GM12891 (cell line): ENCODE results near the gene CYP2S1.
"Not testable (repeated sequence)": the region's sequence is repeated elsewhere in the genome, so short reads cannot be mapped to it uniquely, and the experiment has no call there.

Source experiments
- DNase-seq: peaks from one replicate; pipeline ENCODE4 v3.0.0; 2011; ENCODE audit warnings: low spot score; ENCODE audit not compliant: insufficient read length
- FAIRE-seq: peaks from 2 replicates; lab custom pipeline; 2011; peaks lifted over from hg19 to GRCh38; lab: Jason Lieb, UNC
- PAX5 ChIP-seq: IDR thresholded peaks from 2 replicates; pipeline ENCODE4 v1.6.1; 2011; ENCODE audit warnings: low read length, moderate library complexity, mild to moderate bottlenecking; ENCODE audit not compliant: insufficient read depth, severe bottlenecking
- POLR2A ChIP-seq: IDR thresholded peaks from 2 replicates; pipeline ENCODE4 v1.6.1; 2011; ENCODE audit warnings: low read depth, low read length, control low read depth
- POLR2AphosphoS5 ChIP-seq: IDR thresholded peaks from 2 replicates; pipeline ENCODE4 v1.6.1; 2011; ENCODE audit warnings: low read depth, low read length, control low read depth
- POU2F2 ChIP-seq: IDR thresholded peaks from 2 replicates; pipeline ENCODE4 v1.6.1; 2011; ENCODE audit warnings: low read depth, mild to moderate bottlenecking, control low read depth, low read length, moderate library complexity
- SPI1 ChIP-seq: IDR thresholded peaks from 2 replicates; pipeline ENCODE4 v1.6.1; 2011; ENCODE audit warnings: low read depth, low read length, control low read depth
- TAF1 ChIP-seq: IDR thresholded peaks from 2 replicates; pipeline ENCODE4 v1.6.1; 2011; ENCODE audit warnings: low read depth, low read length, control low read depth

The CYP2S1 gene

DNA sequence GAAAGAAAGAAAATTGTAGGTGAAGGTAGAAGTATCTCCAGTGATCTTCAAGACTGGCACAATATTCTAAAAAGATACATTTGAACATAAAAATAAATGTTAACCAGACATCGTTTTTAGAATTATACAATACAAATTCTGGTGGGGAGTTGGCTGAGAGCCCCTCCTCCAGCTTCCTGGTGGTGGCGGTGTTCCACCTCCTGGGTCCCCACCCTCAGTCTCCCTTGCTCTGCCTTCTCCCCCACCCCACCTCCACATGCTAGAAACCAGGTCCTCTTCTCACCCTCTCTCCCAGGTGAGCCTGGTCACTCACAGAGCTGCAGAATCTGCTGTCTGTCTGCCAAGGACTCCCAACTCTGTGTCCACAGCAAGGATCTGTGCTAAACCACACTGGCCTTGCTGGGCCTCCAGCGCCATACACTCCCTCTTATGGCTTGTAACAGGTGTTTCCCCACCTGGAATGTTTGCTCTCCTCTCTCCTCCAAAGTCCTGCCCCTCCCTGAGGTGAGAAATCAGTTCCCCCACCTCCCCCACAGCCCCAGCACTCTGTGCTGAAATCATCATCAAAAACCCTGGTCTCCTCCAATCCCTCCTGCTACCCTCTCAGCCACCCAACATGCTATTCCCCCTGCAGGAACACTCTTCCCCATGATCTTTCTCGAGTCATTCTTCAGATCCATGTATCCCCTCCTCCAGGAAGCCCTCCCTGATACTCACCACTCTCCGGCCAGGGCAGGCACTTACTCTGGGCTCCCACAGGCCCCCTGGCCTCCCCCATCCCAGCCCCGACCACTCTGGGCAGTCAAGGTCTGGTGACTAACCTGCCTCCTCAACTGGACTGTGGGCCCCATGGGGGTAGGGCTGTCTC lies 20.5 kb upstream of the CYP2S1 start:
- DNase-seq = no peak
- FAIRE-seq = no peak
- no peak for TF ChIP-seq SPI1
- no peak for TF ChIP-seq TAF1
- no peak for TF ChIP-seq PAX5
- TF ChIP-seq POLR2A = no peak
- TF ChIP-seq POLR2AphosphoS5 = no peak
- TF ChIP-seq POU2F2 = no peak

DNA sequence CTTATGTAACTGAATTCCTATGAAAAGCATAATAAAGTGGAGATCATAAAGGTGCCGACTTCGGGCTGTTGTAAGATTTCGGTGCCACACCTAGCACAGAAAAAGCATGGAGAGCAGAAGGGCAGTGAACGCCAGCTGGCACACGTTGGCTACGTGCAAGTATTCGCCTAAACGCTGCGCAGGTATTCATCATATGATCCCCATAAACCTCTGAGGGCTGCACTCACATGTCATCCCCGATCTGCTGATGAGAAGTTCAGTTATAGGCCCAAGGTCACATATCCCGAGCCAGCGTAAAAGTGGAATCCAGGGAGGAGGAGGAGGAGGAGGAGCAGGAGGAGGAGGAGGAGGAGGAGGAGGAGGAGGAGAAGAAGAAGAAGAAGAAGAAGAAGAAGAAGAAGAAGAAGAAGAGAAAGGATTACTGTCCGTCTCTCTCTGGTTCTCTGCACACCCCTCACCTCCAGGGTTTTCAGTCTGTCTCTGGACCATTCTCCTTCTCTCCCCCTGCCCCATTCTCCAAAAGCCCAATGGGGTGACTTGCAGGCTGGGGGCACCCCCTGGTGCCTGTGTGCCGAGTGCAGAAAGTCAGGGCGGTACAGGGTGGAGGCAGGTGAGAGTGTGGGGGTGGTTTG lies 18.6 kb upstream of the CYP2S1 start:
- DNase-seq (no peak), FAIRE-seq (no peak)
- TF ChIP-seq POLR2A (no peak), POLR2AphosphoS5 (no peak), PAX5 (no peak), TAF1 (no peak), SPI1 (no peak), POU2F2 (no peak)

DNA sequence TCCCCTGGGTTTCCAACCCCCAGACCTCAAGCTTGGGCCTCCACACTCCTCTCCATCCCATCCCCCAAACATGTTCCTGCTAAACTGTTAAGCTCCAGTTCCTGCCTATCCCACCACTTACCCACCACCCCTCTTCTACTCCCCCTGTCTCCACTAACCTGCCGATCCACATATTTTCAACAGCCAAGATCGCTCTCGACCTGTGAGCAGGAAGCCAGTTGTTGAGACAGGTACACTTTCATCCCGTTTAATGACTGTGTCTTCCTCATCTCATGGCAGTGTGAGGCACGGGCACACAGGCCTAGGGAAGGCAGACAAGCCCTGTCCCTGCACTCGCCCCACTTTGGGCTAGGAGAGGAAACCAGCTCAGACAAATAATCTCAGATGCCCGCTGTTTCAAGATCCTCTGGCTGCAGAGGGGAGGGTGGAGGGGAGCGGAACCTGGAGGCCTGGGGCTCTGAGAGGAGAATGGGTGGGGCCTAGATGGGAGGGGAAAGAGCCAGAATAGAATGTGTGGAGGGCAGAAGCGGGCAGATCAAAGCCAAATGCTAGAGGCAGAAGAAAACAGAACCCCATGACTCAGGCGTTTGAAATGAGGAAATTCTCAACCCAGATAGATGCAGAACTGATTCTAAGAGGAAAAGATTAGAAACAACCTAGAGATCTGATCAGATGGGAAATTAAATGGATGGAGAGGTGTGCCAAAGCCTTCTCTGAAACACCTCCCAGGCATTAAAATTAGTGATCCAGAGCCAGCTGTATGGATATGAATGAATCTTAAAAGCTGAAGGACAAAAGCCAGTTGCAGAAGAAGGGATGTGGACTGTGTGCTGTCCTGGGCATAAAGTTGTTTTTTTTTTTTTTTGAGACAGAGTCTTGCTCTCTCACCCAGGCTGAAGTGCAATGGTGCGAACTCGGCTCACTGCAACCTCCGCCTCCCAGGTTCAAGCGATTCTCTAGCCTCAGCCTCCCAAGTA lies 16.9 kb upstream of the CYP2S1 start:
- FAIRE-seq = no peak
- no peak for DNase-seq
- TF ChIP-seq SPI1 = no peak
- TF ChIP-seq POU2F2 = no peak
- no peak for TF ChIP-seq TAF1
- TF ChIP-seq PAX5 = no peak

DNA sequence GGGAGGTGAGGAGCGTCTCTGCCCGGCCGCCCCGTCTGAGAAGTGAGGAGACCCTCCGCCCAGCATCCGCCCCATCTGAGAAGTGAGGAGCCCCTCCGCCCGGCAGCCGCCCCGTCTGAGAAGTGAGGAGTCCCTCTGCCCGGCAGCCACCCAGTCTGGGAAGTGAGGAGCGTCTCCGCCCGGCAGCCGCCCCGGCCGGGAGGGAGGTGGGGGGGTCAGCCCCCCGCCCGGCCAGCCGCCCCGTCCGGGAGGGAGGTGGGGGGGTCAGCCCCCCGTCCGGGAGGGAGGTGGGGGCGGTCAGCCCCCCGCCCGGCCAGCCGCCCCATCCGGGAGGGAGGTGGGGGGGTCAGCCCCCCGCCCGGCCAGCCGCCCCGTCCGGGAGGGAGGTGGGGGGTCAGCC lies 12.8 kb upstream of the CYP2S1 start:
- FAIRE-seq = not testable (repeated sequence)

DNA sequence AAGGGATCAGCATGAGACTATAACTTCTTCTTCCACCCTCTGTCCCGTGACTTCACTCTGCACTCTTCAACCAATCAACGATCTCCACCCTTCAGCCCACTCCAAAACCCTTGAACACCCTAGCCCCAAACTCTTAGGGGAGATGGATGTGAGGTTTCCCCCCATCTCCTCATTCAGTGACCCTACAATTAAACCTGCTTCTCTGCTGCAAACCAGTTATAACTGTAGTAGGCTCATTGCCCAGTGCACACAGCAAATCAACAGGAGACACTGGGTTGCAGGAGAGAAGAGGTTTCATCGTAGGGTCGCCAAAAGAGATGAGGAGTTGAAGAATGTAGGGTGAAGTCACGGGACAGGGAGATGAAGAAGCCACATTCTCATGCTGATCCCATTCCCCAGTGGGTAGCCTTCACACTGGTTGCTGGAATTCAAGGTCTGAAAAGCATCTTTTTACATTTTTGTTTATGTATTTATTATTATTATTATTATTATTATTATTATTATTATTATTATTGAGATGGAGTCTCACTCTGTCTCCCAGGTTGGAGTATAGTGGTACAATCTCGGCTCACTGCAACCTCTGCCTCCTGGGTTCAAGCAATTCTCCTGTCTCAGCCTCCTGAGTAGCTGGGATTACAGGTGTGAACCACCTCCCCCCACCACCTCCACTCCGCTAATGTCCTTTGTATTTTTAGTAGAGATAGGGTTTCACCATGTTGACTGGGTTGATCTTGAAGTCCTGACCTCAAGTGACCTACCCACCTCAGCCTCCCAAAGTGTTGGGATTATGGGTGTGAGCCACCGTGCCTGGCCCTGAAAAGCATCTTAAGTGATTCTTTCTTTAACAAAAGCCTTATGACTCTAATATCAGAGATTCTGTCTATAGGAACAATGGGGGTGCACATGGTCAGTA lies 5.8 kb upstream of the CYP2S1 start:
- TF ChIP-seq POLR2A (no peak), SPI1 (no peak), PAX5 (no peak), POLR2AphosphoS5 (no peak)
- no peak for FAIRE-seq
- DNase-seq = no peak

More for the DNA sequence above, 12.8 kb upstream of the CYP2S1 start:
- not testable (repeated sequence) for DNase-seq

DNA sequence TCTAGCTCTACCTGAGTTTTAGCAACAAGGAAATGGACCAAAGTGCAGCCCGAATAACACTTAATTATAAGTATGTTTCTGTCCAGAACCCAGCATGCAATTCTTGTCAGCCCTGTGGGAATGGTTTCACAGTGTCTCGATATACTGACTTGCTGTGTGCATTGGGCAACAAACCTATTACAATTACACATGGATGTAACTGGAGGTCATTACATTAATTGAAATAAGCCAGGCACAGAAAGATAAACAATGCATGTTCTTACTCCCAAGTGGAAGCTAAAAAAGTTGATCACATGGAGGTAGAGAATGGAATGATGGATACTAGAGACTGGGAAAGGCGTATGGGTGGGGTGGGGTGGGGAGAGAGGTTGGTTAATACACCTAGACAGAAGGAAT lies 5.1 kb upstream of the CYP2S1 start:
- DNase-seq = no peak
- no peak for FAIRE-seq
- no peak for TF ChIP-seq POLR2A
- no peak for TF ChIP-seq POLR2AphosphoS5
- TF ChIP-seq POU2F2 = no peak
- TF ChIP-seq PAX5 = no peak
- TF ChIP-seq TAF1 = no peak
- no peak for TF ChIP-seq SPI1

DNA sequence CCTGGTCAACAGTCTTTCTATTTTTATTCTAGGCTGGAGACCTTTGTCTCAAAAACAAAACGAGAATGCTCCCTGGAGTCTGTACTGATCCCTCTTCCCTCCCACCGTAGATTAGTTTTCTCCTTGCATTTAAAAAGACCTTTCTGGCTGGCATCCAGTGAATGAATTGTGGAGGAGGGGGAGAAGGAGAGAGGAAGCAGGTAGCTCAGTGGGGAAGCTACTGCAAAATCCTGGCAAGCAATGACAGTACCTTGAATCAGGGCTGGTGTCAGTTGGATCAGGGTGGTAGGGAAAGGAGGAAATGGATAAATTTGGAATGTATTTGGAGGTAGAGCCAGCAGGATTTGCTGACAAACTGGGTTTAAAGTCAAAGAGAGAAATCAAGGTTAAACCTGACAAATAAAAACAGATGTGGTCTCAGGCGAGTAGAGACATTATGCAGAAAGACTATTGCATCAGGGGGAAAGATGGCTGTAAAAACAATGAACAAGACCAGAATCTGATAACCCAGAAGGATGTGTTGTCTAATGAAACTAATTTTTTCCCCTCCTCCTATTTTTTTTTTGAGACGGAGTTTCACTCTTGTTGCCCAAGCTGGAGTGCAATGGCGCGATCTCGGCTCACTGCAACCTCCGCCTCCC lies 3.5 kb upstream of the CYP2S1 start:
- DNase-seq (no peak), FAIRE-seq (no peak)
- TF ChIP-seq SPI1 = no peak
- TF ChIP-seq PAX5 = no peak
- no peak for TF ChIP-seq POU2F2
- no peak for TF ChIP-seq POLR2A
- no peak for TF ChIP-seq POLR2AphosphoS5
- TF ChIP-seq TAF1 = no peak

DNA sequence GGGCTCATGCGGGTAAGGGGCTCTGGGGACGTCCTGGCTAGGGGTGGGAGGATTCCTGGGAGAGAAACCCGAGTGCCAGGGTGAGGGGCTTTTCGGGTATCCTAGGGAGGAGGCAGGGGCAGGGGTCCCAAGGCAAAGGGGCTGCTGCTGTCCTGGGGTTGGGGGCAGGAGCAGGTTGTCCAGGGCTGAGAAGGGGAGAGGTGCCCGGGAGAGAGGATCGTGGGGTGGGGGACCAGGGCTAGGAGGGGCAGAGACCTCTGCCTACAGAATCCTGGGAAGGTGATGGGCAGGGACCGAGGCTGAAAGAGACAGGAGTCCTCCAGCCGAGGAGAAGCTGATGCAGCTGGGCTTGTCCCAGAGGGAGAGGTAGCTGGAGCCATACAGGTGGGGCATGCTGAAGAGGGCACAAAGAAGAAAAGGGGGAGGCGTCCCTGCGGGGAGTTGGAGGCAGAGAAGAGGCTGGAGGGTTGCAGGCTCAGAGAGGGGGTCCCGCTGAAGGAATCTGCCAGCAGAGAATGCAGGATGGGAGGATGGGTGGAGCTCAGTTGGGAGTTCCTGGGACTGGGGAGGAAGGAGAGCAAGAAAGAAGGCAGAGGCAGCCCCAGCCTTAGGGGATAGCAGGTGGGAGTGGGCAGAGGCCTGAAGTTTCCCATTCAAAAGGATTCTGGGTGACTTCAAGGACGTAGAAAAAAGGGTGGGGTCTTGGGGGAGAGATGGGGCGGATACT lies 574 bp downstream of the CYP2S1 start:
- DNase-seq (no peak), FAIRE-seq (no peak)
- no peak for TF ChIP-seq POLR2A
- no peak for TF ChIP-seq SPI1
- TF ChIP-seq PAX5 = no peak
- no peak for TF ChIP-seq POU2F2
- no peak for TF ChIP-seq TAF1
- no peak for TF ChIP-seq POLR2AphosphoS5
